DOHH2 (cell line): ENCODE data around the gene ENOPH1.

Experiments
- H3F3A ChIP-seq: fragments of 200-600 bp; sonication (generic), shearing (Covaris generic); 2 replicates; pipeline ENCODE4 v1.6.0; 2016; ENCODE audit warnings: antibody characterized with exemption, mild to moderate bottlenecking; ENCODE audit not compliant: control insufficient read depth, insufficient read depth
- H3K27ac ChIP-seq: fragments of 200-600 bp; sonication (generic); 2 replicates; pipeline ENCODE4 v1.5.1; 2014; ENCODE audit warnings: low read depth, mild to moderate bottlenecking, low read length, moderate library complexity
- H3K27me3 ChIP-seq: fragments of 200-600 bp; sonication (generic); 2 replicates; pipeline ENCODE4 v1.6.1; 2014; ENCODE audit warnings: mild to moderate bottlenecking, low read length, mixed read lengths; ENCODE audit not compliant: control insufficient read depth
- H3K36me3 ChIP-seq: fragments of 200-600 bp; sonication (generic); 2 replicates; pipeline ENCODE4 v1.6.1; 2014; ENCODE audit warnings: mild to moderate bottlenecking, low read length, moderate library complexity, mixed read lengths; ENCODE audit not compliant: control insufficient read depth
- H3K4me1 ChIP-seq: fragments of 200-600 bp; sonication (generic); 2 replicates; pipeline ENCODE4 v1.6.1; 2014; ENCODE audit warnings: mild to moderate bottlenecking, low read length, mixed read lengths; ENCODE audit not compliant: control insufficient read depth
- H3K4me2 ChIP-seq: fragments of 200-600 bp; sonication (generic); 2 replicates; pipeline ENCODE4 v1.6.0; 2014; ENCODE audit warnings: mild to moderate bottlenecking, low read length, moderate library complexity
- H3K4me3 ChIP-seq: fragments of 200-600 bp; sonication (generic); 2 replicates; pipeline ENCODE4 v1.5.1; 2014; ENCODE audit warnings: mild to moderate bottlenecking, low read length, mixed read lengths
- H3K79me2 ChIP-seq: fragments of 200-600 bp; sonication (generic); 2 replicates; pipeline ENCODE4 v1.6.1; 2014; ENCODE audit warnings: mild to moderate bottlenecking, low read length, mixed read lengths; ENCODE audit not compliant: control insufficient read depth
- H3K9me2 ChIP-seq: fragments of 200-600 bp; sonication (generic); replicated peaks from 2 replicates; pipeline ENCODE4 v1.6.1; 2014; ENCODE audit warnings: mild to moderate bottlenecking, low read length, mixed read lengths; ENCODE audit not compliant: control insufficient read depth
- H3K9me3 ChIP-seq: fragments of 200-600 bp; sonication (generic); 2 replicates; pipeline ENCODE4 v1.6.1; 2014; ENCODE audit warnings: antibody characterized with exemption, low read length, mixed read lengths; ENCODE audit not compliant: control insufficient read depth, insufficient read depth
- H4K20me1 ChIP-seq: fragments of 200-600 bp; sonication (generic); 2 replicates; pipeline ENCODE4 v1.6.0; 2014; ENCODE audit warnings: low read depth, mild to moderate bottlenecking, antibody characterized with exemption, low read length, moderate library complexity; ENCODE audit not compliant: control insufficient read depth, insufficient read depth
- EZH2phosphoT487 ChIP-seq: fragments of 200-600 bp; sonication (generic); IDR thresholded peaks from 2 replicates; pipeline ENCODE4 v1.6.1; 2017; ENCODE audit warnings: borderline replicate concordance, mild to moderate bottlenecking, antibody characterized with exemption, low read length, moderate library complexity, mixed read lengths
- TF ChIP-seq, protein P1 (sequence below): fragments of 200-600 bp; sonication (generic); IDR thresholded peaks from one replicate; pipeline ENCODE4 v1.5.1; 2014; ENCODE audit warnings: antibody characterized with exemption, mild to moderate bottlenecking, low read depth, low read length; ENCODE audit not compliant: poor library complexity, severe bottlenecking

The ENOPH1 gene

GRCh38 chr4:82394896-82395295 lies 35.5 kb upstream of the ENOPH1 start:
- Histone ChIP-seq H3K79me2 (no peaks in the 10 kb centered on the region), H3K4me1 (no peaks in the 10 kb centered on the region), H3K27ac (no peak overlapping the region), H3K4me3 (no peak overlapping the region), H3K9me3 (no peaks in the 10 kb centered on the region), H3K36me3 (no peaks in the 10 kb centered on the region), H3F3A (no peaks in the 10 kb centered on the region), H3K27me3 (peaks cover 6% of the 10 kb centered on the region; the same call in 1 of the 2 replicates), H3K4me2 (no peak overlapping the region), H3K9me2 (no peaks in the 10 kb centered on the region), H4K20me1 (no peaks in the 10 kb centered on the region)
- TF ChIP-seq, protein P1, sequence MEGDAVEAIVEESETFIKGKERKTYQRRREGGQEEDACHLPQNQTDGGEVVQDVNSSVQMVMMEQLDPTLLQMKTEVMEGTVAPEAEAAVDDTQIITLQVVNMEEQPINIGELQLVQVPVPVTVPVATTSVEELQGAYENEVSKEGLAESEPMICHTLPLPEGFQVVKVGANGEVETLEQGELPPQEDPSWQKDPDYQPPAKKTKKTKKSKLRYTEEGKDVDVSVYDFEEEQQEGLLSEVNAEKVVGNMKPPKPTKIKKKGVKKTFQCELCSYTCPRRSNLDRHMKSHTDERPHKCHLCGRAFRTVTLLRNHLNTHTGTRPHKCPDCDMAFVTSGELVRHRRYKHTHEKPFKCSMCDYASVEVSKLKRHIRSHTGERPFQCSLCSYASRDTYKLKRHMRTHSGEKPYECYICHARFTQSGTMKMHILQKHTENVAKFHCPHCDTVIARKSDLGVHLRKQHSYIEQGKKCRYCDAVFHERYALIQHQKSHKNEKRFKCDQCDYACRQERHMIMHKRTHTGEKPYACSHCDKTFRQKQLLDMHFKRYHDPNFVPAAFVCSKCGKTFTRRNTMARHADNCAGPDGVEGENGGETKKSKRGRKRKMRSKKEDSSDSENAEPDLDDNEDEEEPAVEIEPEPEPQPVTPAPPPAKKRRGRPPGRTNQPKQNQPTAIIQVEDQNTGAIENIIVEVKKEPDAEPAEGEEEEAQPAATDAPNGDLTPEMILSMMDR: no peak
- no peak for TF ChIP-seq EZH2phosphoT487

GRCh38 chr4:82397527-82397926 lies 32.9 kb upstream of the ENOPH1 start:
- Histone ChIP-seq H3K79me2 (no peaks in the 10 kb centered on the region), H3K27me3 (peaks cover 12% of the 10 kb centered on the region; the same call in 1 of the 2 replicates), H3K27ac (no peak overlapping the region), H3K9me3 (no peaks in the 10 kb centered on the region), H3F3A (no peaks in the 10 kb centered on the region), H3K4me3 (no peak overlapping the region), H3K36me3 (no peaks in the 10 kb centered on the region), H3K4me1 (no peaks in the 10 kb centered on the region), H4K20me1 (no peaks in the 10 kb centered on the region), H3K9me2 (no peaks in the 10 kb centered on the region), H3K4me2 (no peak overlapping the region)
- TF ChIP-seq, protein P1: no peak
- TF ChIP-seq EZH2phosphoT487: no peak

GRCh38 chr4:82398263-82398662 lies 32.1 kb upstream of the ENOPH1 start:
- Histone ChIP-seq H3K79me2 (no peaks in the 10 kb centered on the region), H4K20me1 (no peaks in the 10 kb centered on the region), H3F3A (no peaks in the 10 kb centered on the region), H3K4me2 (no peak overlapping the region), H3K9me3 (no peaks in the 10 kb centered on the region), H3K9me2 (no peaks in the 10 kb centered on the region), H3K36me3 (no peaks in the 10 kb centered on the region), H3K27ac (no peak overlapping the region), H3K4me1 (no peaks in the 10 kb centered on the region), H3K27me3 (peaks cover 12% of the 10 kb centered on the region; the same call in 1 of the 2 replicates), H3K4me3 (no peak overlapping the region)
- TF ChIP-seq, protein P1: no peak
- no peak for TF ChIP-seq EZH2phosphoT487

- Histone ChIP-seq H3K36me3 (no peaks in the 10 kb centered on the region), H3K79me2 (no peaks in the 10 kb centered on the region), H3K9me3 (no peaks in the 10 kb centered on the region), H3K27me3 (peaks cover 12% of the 10 kb centered on the region; the same call in 1 of the 2 replicates), H3K4me3 (no peak overlapping the region), H3K9me2 (no peaks in the 10 kb centered on the region), H4K20me1 (no peaks in the 10 kb centered on the region), H3K4me1 (no peaks in the 10 kb centered on the region), H3K4me2 (no peak overlapping the region), H3F3A (no peaks in the 10 kb centered on the region), H3K27ac (no peak overlapping the region)
- TF ChIP-seq, protein P1: no peak
- no peak for TF ChIP-seq EZH2phosphoT487
Observed at GRCh38 chr4:82401600-82401999, 28.8 kb upstream of the ENOPH1 start.
